ENCODE results near the gene P2RX1.
"Not testable (repeated sequence)": the region's sequence is repeated elsewhere in the genome, so short reads cannot be mapped to it uniquely, and the experiment has no call there.

The P2RX1 gene

GRCh38 chr17:3951420-3951819, 35.2 kb upstream of the P2RX1 start:
- no peak for DNase-seq

- no peak for DNase-seq
These were observed 34.7 kb upstream of the P2RX1 start for GRCh38 chr17:3951003-3951402.

GRCh38 chr17:3950584-3950983, 34.3 kb upstream of the P2RX1 start:
- DNase-seq, result no peak

- no peak for DNase-seq
These were observed 33.2 kb upstream of the P2RX1 start for GRCh38 chr17:3949418-3949817.

GRCh38 chr17:3948551-3948950, 32.3 kb upstream of the P2RX1 start:
- not testable (repeated sequence) for DNase-seq

- DNase-seq, result no peak
These were observed 31.1 kb upstream of the P2RX1 start for GRCh38 chr17:3947318-3947810.

- no peak for DNase-seq
These were observed 30.5 kb upstream of the P2RX1 start for GRCh38 chr17:3946711-3947235.

GRCh38 chr17:3944485-3945388, 28.5 kb upstream of the P2RX1 start:
- peak in 1 of 2 donors; percentile 45 for DNase-seq

- DNase-seq, result no peak
These were observed 27.1 kb upstream of the P2RX1 start for GRCh38 chr17:3943240-3943891.

- no peak for DNase-seq
These were observed 24.9 kb upstream of the P2RX1 start for GRCh38 chr17:3940965-3941698.

GRCh38 chr17:3937359-3937758, 21.1 kb upstream of the P2RX1 start:
- DNase-seq, result no peak

GRCh38 chr17:3935825-3936355, 19.6 kb upstream of the P2RX1 start:
- DNase-seq, result no peak

- DNase-seq, result peak; percentile 31 to 57
These were observed 18.9 kb upstream of the P2RX1 start for GRCh38 chr17:3935140-3935542.

GRCh38 chr17:3929764-3930163, 13.5 kb upstream of the P2RX1 start:
- no peak for DNase-seq

- no peak for DNase-seq
These were observed 12.9 kb upstream of the P2RX1 start for GRCh38 chr17:3929181-3929580.

- DNase-seq, result no peak
These were observed 12.1 kb upstream of the P2RX1 start for GRCh38 chr17:3928406-3928805.

GRCh38 chr17:3927628-3928340, 11.5 kb upstream of the P2RX1 start:
- no peak for DNase-seq

GRCh38 chr17:3926860-3927627, 10.8 kb upstream of the P2RX1 start:
- no peak for DNase-seq

GRCh38 chr17:3925684-3926485, 9.6 kb upstream of the P2RX1 start:
- no peak for DNase-seq

Measured in CD4-positive, alpha-beta T cell treated with Interleukin-4 for 1 hour (primary cell).